Measurements from ENCODE around the gene UPF2. TPM values are rescaled to one million over a fixed set of nuclear protein-coding genes. Genes with fewer than 3 reads are reported as not detected.
A peak's percentile ranks its signal among the peaks of the same experiment; 100 is the strongest.

UPF2 gene
- total and polyA plus RNA-seq, 2 of the 13 experiments (the other 11 are each of a cell fraction or from before 2014, with no cell fraction given) = 6.2 to 14.5 TPM

DNA sequence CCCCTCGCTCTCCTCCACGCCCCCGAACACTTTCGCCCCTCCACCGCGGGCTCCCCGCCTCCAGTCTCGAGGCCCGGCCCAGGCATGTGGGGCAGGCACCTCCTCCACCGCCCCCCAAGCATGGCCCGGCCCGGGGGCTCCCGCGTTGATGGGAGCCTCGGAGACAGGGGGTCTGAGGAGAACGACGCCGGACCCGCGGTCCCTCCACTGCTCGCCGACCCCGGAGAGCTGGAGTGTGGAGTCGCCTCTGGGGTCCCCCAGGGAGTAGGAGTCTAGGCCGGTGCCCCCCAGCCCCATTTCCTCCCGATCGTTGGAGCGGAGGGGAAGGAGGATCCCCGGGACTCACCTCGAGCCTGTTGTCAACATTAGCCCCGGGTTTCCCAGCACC lies 206 bp downstream of the UPF2 start (continued):
- TF ChIP-seq, protein P1, sequence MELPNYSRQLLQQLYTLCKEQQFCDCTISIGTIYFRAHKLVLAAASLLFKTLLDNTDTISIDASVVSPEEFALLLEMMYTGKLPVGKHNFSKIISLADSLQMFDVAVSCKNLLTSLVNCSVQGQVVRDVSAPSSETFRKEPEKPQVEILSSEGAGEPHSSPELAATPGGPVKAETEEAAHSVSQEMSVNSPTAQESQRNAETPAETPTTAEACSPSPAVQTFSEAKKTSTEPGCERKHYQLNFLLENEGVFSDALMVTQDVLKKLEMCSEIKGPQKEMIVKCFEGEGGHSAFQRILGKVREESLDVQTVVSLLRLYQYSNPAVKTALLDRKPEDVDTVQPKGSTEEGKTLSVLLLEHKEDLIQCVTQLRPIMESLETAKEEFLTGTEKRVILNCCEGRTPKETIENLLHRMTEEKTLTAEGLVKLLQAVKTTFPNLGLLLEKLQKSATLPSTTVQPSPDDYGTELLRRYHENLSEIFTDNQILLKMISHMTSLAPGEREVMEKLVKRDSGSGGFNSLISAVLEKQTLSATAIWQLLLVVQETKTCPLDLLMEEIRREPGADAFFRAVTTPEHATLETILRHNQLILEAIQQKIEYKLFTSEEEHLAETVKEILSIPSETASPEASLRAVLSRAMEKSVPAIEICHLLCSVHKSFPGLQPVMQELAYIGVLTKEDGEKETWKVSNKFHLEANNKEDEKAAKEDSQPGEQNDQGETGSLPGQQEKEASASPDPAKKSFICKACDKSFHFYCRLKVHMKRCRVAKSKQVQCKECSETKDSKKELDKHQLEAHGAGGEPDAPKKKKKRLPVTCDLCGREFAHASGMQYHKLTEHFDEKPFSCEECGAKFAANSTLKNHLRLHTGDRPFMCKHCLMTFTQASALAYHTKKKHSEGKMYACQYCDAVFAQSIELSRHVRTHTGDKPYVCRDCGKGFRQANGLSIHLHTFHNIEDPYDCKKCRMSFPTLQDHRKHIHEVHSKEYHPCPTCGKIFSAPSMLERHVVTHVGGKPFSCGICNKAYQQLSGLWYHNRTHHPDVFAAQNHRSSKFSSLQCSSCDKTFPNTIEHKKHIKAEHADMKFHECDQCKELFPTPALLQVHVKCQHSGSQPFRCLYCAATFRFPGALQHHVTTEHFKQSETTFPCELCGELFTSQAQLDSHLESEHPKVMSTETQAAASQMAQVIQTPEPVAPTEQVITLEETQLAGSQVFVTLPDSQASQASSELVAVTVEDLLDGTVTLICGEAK (IDR thresholded peaks at IDR 0.05) = no peak
- TF ChIP-seq, protein P1 (CRISPR knock-in tag; IDR thresholded peaks at IDR 0.05) = no peak
- TF ChIP-seq ZNF205 (CRISPR knock-in tag; IDR thresholded peaks at IDR 0.05) = no peak
- no peak for TF ChIP-seq ZIK1 (CRISPR knock-in tag; IDR thresholded peaks at IDR 0.05; ENCODE audit: borderline replicate concordance, low read depth)
- TF ChIP-seq XRCC5 (optimal IDR thresholded peaks at IDR 0.05; ENCODE audit: low read length) = no peak
- TF ChIP-seq, protein P2, sequence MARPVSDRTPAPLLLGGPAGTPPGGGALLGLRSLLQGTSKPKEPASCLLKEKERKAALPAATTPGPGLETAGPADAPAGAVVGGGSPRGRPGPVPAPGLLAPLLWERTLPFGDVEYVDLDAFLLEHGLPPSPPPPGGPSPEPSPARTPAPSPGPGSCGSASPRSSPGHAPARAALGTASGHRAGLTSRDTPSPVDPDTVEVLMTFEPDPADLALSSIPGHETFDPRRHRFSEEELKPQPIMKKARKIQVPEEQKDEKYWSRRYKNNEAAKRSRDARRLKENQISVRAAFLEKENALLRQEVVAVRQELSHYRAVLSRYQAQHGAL (CRISPR knock-in tag; IDR thresholded peaks at IDR 0.05; ENCODE audit: not compliant biosample characterization) = no peak
- TF ChIP-seq ZNF879 (CRISPR knock-in tag; IDR thresholded peaks at IDR 0.05) = peak; percentile 62; the same call in 1 of the 2 replicates
- no peak for TF ChIP-seq ZNF260 (CRISPR knock-in tag; IDR thresholded peaks at IDR 0.05; ENCODE audit: borderline replicate concordance, low read depth)
- no peak for TF ChIP-seq ISX (CRISPR knock-in tag; conservative IDR thresholded peaks at IDR 0.05)
- TF ChIP-seq ZNF546 (CRISPR knock-in tag; conservative IDR thresholded peaks at IDR 0.05) = 0 out of 2 replicates have a peak, but pooled peaks have one; percentile 36
- TF ChIP-seq TARDBP (CRISPR knock-in tag; IDR thresholded peaks at IDR 0.05) = no peak
- TF ChIP-seq, protein P3, sequence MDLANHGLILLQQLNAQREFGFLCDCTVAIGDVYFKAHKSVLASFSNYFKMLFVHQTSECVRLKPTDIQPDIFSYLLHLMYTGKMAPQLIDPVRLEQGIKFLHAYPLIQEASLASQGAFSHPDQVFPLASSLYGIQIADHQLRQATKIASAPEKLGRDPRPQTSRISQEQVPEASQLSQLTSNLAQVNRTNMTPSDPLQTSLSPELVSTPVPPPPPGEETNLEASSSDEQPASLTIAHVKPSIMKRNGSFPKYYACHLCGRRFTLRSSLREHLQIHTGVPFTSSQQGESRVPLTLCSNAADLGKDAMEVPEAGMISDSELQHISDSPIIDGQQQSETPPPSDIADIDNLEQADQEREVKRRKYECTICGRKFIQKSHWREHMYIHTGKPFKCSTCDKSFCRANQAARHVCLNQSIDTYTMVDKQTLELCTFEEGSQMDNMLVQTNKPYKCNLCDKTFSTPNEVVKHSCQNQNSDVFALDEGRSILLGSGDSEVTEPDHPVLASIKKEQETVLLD (CRISPR knock-in tag; IDR thresholded peaks at IDR 0.05; ENCODE audit: low read depth) = 0 out of 2 replicates have a peak, but pooled peaks have one; percentile 4
- TF ChIP-seq, protein P4, sequence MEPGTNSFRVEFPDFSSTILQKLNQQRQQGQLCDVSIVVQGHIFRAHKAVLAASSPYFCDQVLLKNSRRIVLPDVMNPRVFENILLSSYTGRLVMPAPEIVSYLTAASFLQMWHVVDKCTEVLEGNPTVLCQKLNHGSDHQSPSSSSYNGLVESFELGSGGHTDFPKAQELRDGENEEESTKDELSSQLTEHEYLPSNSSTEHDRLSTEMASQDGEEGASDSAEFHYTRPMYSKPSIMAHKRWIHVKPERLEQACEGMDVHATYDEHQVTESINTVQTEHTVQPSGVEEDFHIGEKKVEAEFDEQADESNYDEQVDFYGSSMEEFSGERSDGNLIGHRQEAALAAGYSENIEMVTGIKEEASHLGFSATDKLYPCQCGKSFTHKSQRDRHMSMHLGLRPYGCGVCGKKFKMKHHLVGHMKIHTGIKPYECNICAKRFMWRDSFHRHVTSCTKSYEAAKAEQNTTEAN (CRISPR knock-in tag; conservative IDR thresholded peaks at IDR 0.05) = no peak
